ENCODE measurements around the gene RIN3. TPM values are rescaled to one million over a fixed set of nuclear protein-coding genes. Genes with fewer than 3 reads are reported as not detected.

Gene RIN3
- total RNA-seq, 1 experiment from 2014 or later: 0.55 TPM

DNA sequence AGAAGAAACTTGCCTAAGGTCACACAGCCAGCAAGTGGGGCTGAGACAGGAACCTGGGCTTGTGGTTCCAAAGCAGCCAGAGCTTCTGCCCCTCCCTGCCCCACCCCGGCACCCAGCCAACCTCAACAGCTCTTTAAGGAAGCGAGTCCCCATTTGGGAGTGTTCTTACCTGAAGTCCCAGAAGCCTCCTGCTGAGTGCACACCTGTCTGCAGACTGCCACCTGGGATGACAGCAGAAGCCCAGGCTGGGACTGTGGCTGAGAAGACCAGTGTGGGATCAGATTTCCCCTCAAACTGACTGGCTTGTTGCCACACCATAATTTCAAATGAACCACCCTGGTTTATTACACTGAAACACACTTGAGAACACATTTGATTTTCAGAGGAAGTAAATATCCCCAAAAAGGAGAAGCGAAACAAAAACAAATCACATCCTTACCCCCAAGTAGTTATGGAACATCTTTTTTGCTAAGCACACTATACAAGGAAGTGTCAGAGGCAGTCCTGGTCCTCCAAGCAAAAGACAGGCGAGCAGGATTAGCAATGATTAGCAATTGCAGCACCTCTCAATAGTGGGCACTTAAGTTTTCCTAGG lies 6.3 kb upstream of the RIN3 start:
- H3K36me3 ChIP-seq: no peaks in the 10 kb centered on the region
- no peak overlapping the region for H3K4me3 ChIP-seq
- H3K27ac ChIP-seq: no peak overlapping the region
- H3K9me3 ChIP-seq (replicated peaks): no peaks in the 10 kb centered on the region
- no peaks in the 10 kb centered on the region for H3K27me3 ChIP-seq (replicated peaks)
- no peak for DNase-seq (ENCODE audit: low read depth in 1 of 2, low spot score in 2 of 2)
- H3K4me1 ChIP-seq (replicated peaks): peaks cover 39% of the 10 kb centered on the region

DNA sequence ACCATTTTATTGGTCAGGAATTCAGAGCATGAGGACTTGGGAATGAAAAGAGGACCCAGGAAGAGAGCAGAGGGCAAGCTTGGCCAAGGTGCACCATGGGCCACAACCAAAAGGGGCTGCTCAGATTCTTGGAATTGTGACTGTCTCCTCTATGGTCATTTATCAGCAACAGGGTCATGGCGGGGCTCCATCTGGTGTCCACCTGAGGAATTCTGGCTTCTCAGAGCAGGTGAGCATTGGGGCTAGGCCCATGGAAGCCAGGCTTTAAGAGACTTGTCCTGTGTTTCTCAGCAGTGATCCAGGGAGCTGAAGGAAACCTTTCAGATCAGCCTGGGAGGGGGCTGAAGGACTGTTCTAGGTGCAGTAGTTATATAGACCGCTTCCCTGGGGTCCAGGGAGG lies 2.6 kb upstream of the RIN3 start:
- Histone ChIP-seq H3K27me3 (replicated peaks) (no peaks in the 10 kb centered on the region), H3K36me3 (peaks cover 4% of the 10 kb centered on the region; the same call in 1 of the 2 replicates), H3K4me3 (no peak overlapping the region), H3K4me1 (replicated peaks) (peaks cover 37% of the 10 kb centered on the region), H3K27ac (peak overlapping the region; percentile 68), H3K9me3 (replicated peaks) (no peaks in the 10 kb centered on the region)
- no peak for DNase-seq (ENCODE audit: low read depth in 1 of 2, low spot score in 2 of 2)

DNA sequence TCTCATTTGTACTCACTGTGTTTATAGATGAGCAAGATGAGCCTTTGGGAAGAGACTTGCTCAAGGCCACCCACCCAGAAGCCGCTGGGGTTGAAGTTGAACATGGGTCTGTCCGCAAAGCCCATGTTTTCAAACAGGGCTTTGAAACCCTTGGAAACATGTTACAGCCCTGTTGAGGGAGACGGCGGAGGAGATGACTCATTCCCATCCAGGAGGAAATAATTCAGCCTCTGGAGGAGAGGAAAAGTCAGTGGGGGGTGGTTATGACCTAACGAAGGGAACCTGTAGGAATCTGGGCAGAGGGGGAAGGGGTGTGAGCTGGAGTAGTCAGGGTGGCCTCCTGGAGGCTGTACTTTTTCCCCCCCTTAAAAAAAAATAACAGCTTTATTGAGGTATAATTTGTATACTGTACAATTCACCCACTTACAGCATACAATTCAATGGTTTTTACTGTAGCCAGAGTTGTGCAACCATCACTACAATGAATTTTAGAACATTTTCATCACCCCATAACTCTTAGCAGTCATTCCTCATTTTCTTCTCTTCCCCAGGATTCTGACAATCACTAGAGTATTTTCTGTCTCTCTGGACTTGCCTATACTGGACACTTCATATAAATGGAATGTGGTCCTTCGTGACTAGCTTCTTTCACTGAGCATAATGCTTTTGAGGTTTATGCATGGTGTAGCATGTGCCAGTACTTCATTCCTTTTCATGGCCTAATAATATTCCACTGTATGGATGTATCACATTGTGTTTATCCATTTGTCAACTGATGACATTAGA lies 1.9 kb upstream of the RIN3 start:
- H3K27me3 ChIP-seq (replicated peaks): no peaks in the 10 kb centered on the region
- peaks cover 37% of the 10 kb centered on the region for H3K4me1 ChIP-seq (replicated peaks)
- no peak overlapping the region for H3K4me3 ChIP-seq
- no peaks in the 10 kb centered on the region for H3K9me3 ChIP-seq (replicated peaks)
- peaks cover 4% of the 10 kb centered on the region; the same call in 1 of the 2 replicates for H3K36me3 ChIP-seq
- H3K27ac ChIP-seq: peak overlapping the region; percentile 68
- DNase-seq (ENCODE audit: low read depth in 1 of 2, low spot score in 2 of 2): peak; percentile 85

DNA sequence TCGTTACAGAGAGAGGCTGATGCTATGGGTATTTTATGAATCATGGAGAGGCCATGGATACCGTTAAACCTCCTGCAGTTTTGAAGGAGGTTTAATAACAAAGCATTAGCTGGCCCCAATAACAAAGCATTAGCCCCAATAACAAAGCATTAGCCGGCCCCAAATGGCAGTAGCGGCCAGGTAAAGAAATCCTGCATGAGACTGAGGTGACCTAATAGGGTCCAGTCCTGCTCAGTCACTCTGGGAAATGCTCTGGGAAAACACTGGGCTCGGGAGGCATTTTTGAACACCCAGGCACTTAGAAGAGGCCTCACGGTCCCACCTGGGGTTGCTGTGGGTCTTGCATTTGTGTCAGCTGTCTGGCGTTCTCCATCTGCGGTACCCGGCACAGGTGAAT lies 776 bp upstream of the RIN3 start:
- Histone ChIP-seq H3K4me3 (peak overlapping the region; percentile 69), H3K27me3 (replicated peaks) (no peaks in the 10 kb centered on the region), H3K4me1 (replicated peaks) (peaks cover 37% of the 10 kb centered on the region)

GRCh38 chr14:92513966-92514843 lies 624 bp downstream of the RIN3 start:
- H3K4me3 ChIP-seq: peak overlapping the region; percentile 69
- H3K27me3 ChIP-seq (replicated peaks): no peaks in the 10 kb centered on the region
- peak in 1 of 2 experiments; percentile 35 for DNase-seq (ENCODE audit: low read depth in 1 of 2, low spot score in 2 of 2)
- no peaks in the 10 kb centered on the region for H3K9me3 ChIP-seq (replicated peaks)
- H3K4me1 ChIP-seq (replicated peaks): peaks cover 37% of the 10 kb centered on the region
- peak overlapping the region; percentile 71 for H3K27ac ChIP-seq
- H3K36me3 ChIP-seq: peaks cover 4% of the 10 kb centered on the region; the same call in 1 of the 2 replicates

More for the DNA sequence above, 776 bp upstream of the RIN3 start:
- Histone ChIP-seq H3K27ac (no peak overlapping the region), H3K9me3 (replicated peaks) (no peaks in the 10 kb centered on the region), H3K36me3 (peaks cover 4% of the 10 kb centered on the region; the same call in 1 of the 2 replicates)
- DNase-seq (ENCODE audit: low read depth in 1 of 2, low spot score in 2 of 2): peak in 1 of 2 experiments; percentile 42

- Histone ChIP-seq H3K27me3 (replicated peaks) (no peaks in the 10 kb centered on the region), H3K27ac (no peak overlapping the region), H3K36me3 (peaks cover 4% of the 10 kb centered on the region; the same call in 1 of the 2 replicates), H3K4me1 (replicated peaks) (peaks cover 37% of the 10 kb centered on the region), H3K4me3 (no peak overlapping the region), H3K9me3 (replicated peaks) (no peaks in the 10 kb centered on the region)
- peak in 1 of 2 experiments; percentile 25 for DNase-seq (ENCODE audit: low read depth in 1 of 2, low spot score in 2 of 2)
Measured at GRCh38 chr14:92514844-92515514, 1.4 kb downstream of the RIN3 start.

- Histone ChIP-seq H3K27ac (no peak overlapping the region), H3K4me1 (replicated peaks) (peaks cover 35% of the 10 kb centered on the region), H3K4me3 (no peak overlapping the region), H3K27me3 (replicated peaks) (no peaks in the 10 kb centered on the region), H3K36me3 (peaks cover 4% of the 10 kb centered on the region; the same call in 1 of the 2 replicates), H3K9me3 (replicated peaks) (no peaks in the 10 kb centered on the region)
- no peak for DNase-seq (ENCODE audit: low read depth in 1 of 2, low spot score in 2 of 2)
Measured at GRCh38 chr14:92515546-92516343, 2.2 kb downstream of the RIN3 start.

DNA sequence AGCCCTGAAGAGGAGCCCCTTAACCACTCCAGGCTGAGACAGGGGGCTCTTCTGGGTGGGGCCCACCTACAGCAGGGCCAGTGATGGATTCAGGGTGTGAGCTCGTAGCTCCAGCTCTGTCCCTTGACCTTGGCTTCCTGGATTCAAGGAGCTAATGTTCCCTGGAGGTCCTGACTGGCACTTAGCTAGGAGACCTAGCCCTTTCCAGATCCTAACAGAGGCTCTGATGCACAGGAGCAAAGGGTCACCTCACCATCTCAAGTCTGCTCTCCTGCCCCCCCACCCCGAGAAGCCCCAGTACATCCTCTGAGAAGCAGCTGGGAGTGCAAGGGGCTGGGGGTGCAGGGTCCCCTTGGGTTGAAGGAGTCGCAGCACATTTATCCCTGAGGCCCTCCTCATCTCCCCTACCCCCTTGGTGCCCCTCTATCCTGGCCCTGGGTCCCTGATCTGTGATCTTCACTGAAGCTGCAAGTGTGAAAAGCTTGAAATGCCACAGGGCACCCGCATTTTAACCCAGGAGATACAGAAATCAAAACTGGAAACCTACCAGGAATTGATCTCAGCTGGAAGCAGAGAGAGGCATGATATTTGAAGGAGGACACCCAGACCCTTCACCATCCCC lies 2.9 kb downstream of the RIN3 start:
- Histone ChIP-seq H3K4me3 (no peak overlapping the region), H3K27ac (no peak overlapping the region), H3K4me1 (replicated peaks) (peaks cover 28% of the 10 kb centered on the region), H3K27me3 (replicated peaks) (no peaks in the 10 kb centered on the region), H3K9me3 (replicated peaks) (no peaks in the 10 kb centered on the region), H3K36me3 (peaks cover 4% of the 10 kb centered on the region; the same call in 1 of the 2 replicates)
- DNase-seq (ENCODE audit: low read depth in 1 of 2, low spot score in 2 of 2): no peak

GRCh38 chr14:92516966-92517506 lies 3.5 kb downstream of the RIN3 start:
- Histone ChIP-seq H3K27me3 (replicated peaks) (no peaks in the 10 kb centered on the region), H3K36me3 (peaks cover 4% of the 10 kb centered on the region; the same call in 1 of the 2 replicates), H3K9me3 (replicated peaks) (no peaks in the 10 kb centered on the region), H3K4me1 (replicated peaks) (peaks cover 23% of the 10 kb centered on the region), H3K4me3 (no peak overlapping the region), H3K27ac (no peak overlapping the region)
- no peak for DNase-seq (ENCODE audit: low read depth in 1 of 2, low spot score in 2 of 2)

DNA sequence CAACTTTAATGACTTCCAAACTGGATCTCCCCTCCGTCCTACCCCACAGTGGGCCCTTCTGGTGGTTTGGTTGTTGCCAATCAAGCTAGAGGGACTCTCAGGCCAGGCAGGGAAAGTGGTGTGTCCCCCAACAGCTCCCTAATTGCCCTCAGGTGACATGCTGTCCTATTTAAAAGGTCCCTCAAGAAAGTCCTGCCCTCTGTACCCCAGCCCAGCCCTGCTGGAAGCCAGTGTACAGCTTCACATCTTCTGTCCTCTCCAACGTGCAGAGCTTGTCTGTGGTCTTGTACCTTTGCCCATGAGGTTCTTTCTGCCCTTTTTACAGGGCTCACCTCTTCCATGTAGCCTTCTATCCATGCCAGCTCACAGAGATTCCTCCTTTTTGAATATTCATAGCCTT lies 4.2 kb downstream of the RIN3 start:
- no peaks in the 10 kb centered on the region for H3K9me3 ChIP-seq (replicated peaks)
- H3K27ac ChIP-seq: no peak overlapping the region
- peaks cover 18% of the 10 kb centered on the region for H3K4me1 ChIP-seq (replicated peaks)
- H3K27me3 ChIP-seq (replicated peaks): no peaks in the 10 kb centered on the region
- peaks cover 4% of the 10 kb centered on the region; the same call in 1 of the 2 replicates for H3K36me3 ChIP-seq
- H3K4me3 ChIP-seq: no peak overlapping the region
- DNase-seq (ENCODE audit: low read depth in 1 of 2, low spot score in 2 of 2): peak in 1 of 2 experiments; percentile 28

- H3K27me3 ChIP-seq (replicated peaks): no peaks in the 10 kb centered on the region
- peaks cover 2% of the 10 kb centered on the region for H3K4me1 ChIP-seq (replicated peaks)
- H3K9me3 ChIP-seq (replicated peaks): no peaks in the 10 kb centered on the region
- H3K4me3 ChIP-seq: no peak overlapping the region
- no peak for DNase-seq (ENCODE audit: low read depth in 1 of 2, low spot score in 2 of 2)
- H3K27ac ChIP-seq: no peak overlapping the region
- H3K36me3 ChIP-seq: no peaks in the 10 kb centered on the region
Measured at GRCh38 chr14:92519246-92520101, 5.9 kb downstream of the RIN3 start.
